Right lobe of liver (tissue), 6 donors: ENCODE data around the gene PKP4. TPM values are rescaled to one million over a fixed set of nuclear protein-coding genes. Genes with fewer than 3 reads are reported as not detected.

ENCODE experiments used
- ATAC-seq, 4 donors: fragments of 200-7000 bp; cut with Tn5 transposase; one replicate each; pipeline ENCODE4 v1.9.1; 2020; ENCODE audit warnings: mild to moderate bottlenecking in 4 of 4, moderate library complexity in 4 of 4
- DNase-seq, 3 donors: peaks; one replicate each; pipeline ENCODE4 v3.0.0-alpha.2; 2020
- H3K27ac ChIP-seq, 3 donors: fragments of 200-600 bp; one replicate each; pipeline ENCODE4 v1.8.0; 2022
- H3K27me3 ChIP-seq, 2 donors: fragments of 200-600 bp; one replicate each; pipeline ENCODE4 v1.8.0; 2022
- H3K36me3 ChIP-seq, 4 donors: fragments of 200-600 bp; sonication (generic) in 1 of 4; one replicate each; pipeline versions ENCODE4 v1.5.1 to v1.8.0; 2017 to 2022; ENCODE audit warnings: control low read depth in 1 of 4
- H3K4me1 ChIP-seq, 4 donors: fragments of 200-600 bp; sonication (generic) in 1 of 4; one replicate each; pipeline versions ENCODE4 v1.5.1 to v1.8.0; 2017 to 2022; ENCODE audit warnings: control low read depth in 1 of 4
- H3K4me3 ChIP-seq, 3 donors: fragments of 200-600 bp; one replicate each; pipeline ENCODE4 v1.8.0; 2022
- H3K9me3 ChIP-seq, 4 donors: fragments of 200-600 bp; sonication (generic) in 1 of 4; one replicate each; pipeline versions ENCODE4 v1.5.1 to v1.8.0; 2017 to 2022; ENCODE audit warnings: control low read depth in 1 of 4
- CTCF ChIP-seq, 4 donors: fragments of 200-600 bp in 3 of 4; fragments of 450-650 bp in 1 of 4; IDR thresholded peaks; one replicate each; pipeline versions ENCODE4 v1.5.1 to v1.8.0; 2016 to 2022; ENCODE audit warnings: antibody characterized with exemption in 4 of 4, mild to moderate bottlenecking in 2 of 4
- POLR2A ChIP-seq: fragments of 450-650 bp; IDR thresholded peaks from one replicate; pipeline ENCODE4 v1.6.1; 2017; ENCODE audit warnings: antibody characterized with exemption, mild to moderate bottlenecking
- WGBS: methylation state at CpG from one replicate; pipeline ENCODE4 v1.1.6; 2018; ENCODE audit warnings: low coverage, low lambda C conversion rate; ENCODE audit not compliant: insufficient coverage; ENCODE audit errors: missing lambda C conversion rate; 5-methylcytosine and 5-hydroxymethylcytosine counted together
- intact Hi-C, 2 donors: fragments of 100-400 bp; cut with DNase I; formaldehyde crosslinking; loops; one replicate each; pipeline versions ENCODE4 v1.11.2 to v1.14.1; 2022
- total RNA-seq, 6 experiments: library from RNA; depleted of rRNA in 2 of 6; stranded (reverse); fragments of >200 nt in 2 of 6; fragmentation: NEBNext Ultra II Directional in 3 of 6; extraction: Animal tissue kit (Norgen Biotek cat#: 25700) in 3 of 6; gene quantifications; one replicate each; pipeline versions ENCODE4 v1.1.0 to v1.2.4, GENCODE V29; 2016 to 2023
- donor health status: DM: no; HTN: yes; CAD: no.
- donor health status: DM: no; HTN: no; CAD: no.
- donor health status: DM: no; HTN: no; CAD: no.
- donor health status: DM: no; HTN: yes; CAD: no.
- donor health status: DM: no; HTN: yes; CAD: no.

PKP4 gene
- total RNA-seq, 6 experiments from 2014 or later, result 27.2 to 41.6 (median 33.2) TPM

DNA sequence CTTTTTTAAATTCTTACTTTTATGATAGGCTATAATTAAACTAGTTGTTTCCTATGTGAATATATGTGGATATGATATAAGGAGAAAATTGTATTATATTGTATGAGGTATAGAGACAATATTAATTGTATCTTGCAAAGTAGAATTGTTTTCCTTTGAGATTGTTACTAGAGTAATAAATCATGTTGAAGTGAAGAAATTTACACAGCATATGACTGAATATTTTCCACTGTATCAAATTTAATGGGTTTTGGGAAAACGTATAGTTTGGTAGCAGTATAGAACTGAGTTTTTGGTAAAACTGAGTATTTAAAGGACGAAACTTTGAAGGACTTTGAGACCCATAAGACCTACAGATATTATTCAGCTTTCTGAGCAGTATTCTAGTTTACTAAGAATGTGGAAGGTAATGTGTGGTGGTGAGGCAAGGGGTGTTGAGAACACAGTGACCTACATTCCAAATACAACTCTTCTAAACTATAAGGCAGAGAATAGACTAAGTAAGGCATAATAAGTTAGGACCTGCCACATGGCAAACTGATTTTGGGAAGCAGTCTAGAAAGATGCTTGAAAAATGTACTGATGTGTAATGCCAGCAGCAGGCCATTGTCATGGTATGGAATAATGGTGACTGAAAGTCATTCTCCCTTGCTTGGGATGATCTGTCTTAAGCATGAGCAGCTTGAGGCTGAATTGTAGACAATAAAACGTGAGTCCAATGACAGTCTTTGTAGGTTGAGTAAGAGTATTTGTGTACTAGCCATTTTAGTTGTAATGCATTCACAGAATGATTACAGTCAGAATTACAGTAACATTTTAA lies 29.6 kb downstream of the PKP4 start:
- ATAC-seq, result no peak
- 66% methylated on average over 3 of the region's 3 CpGs for WGBS
- TF ChIP-seq POLR2A, result no peak
- no peak for TF ChIP-seq CTCF (IDR thresholded peaks at IDR 0.05)

GRCh38 chr2:158486970-158487325 lies 30.2 kb downstream of the PKP4 start:
- DNase-seq (no peak), ATAC-seq (no peak)
- Histone ChIP-seq H3K27me3 (no peaks in the 10 kb centered on the region), H3K9me3 (no peaks in the 10 kb centered on the region), H3K4me3 (no peak overlapping the region), H3K27ac (no peak overlapping the region), H3K4me1 (peaks cover 0 to 8% (median 0%) of the 10 kb centered on the region in 4 donors), H3K36me3 (no peaks in the 10 kb centered on the region)
- intact Hi-C loops, result no loop called here
- WGBS, result 90% methylated on average over 5 of the region's 5 CpGs
- TF ChIP-seq POLR2A, result no peak
- TF ChIP-seq CTCF (IDR thresholded peaks at IDR 0.05), result no peak

More for the DNA sequence above, 29.6 kb downstream of the PKP4 start:
- no peak for DNase-seq
- Histone ChIP-seq H3K36me3 (no peaks in the 10 kb centered on the region), H3K4me3 (no peak overlapping the region), H3K27ac (no peak overlapping the region), H3K27me3 (no peaks in the 10 kb centered on the region), H3K4me1 (peaks cover 0 to 8% (median 0%) of the 10 kb centered on the region in 4 donors), H3K9me3 (no peaks in the 10 kb centered on the region)
- intact Hi-C loops, result no loop called here

DNA sequence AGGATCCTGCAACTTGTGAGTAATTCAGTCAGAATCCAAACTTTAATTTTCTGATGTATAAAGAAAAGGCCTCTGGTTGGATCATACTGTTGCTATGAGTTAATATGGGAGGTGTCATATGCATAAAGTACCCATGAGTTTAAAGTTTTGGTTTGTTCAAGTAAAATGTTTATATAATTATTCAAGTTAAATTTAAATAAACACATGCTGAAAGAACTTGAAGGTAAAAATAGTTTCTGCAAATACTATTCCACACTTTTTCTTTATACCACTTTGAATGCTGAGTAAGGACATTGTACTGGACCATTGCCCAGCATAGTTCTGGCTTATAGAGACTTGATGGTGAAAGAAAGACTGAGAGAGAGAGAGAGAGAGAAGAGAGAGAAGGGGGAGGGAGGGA lies 30.7 kb downstream of the PKP4 start:
- ATAC-seq, result peak; percentile 37 to 69 (median 46)
- H3K9me3 ChIP-seq, result no peaks in the 10 kb centered on the region
- H3K27me3 ChIP-seq, result no peaks in the 10 kb centered on the region
- H3K27ac ChIP-seq, result no peak overlapping the region
- H3K4me1 ChIP-seq, result peaks cover 0 to 8% (median 0%) of the 10 kb centered on the region in 4 donors
- H3K36me3 ChIP-seq, result no peaks in the 10 kb centered on the region
- H3K4me3 ChIP-seq, result no peak overlapping the region
- no peak for DNase-seq
- no peak for TF ChIP-seq POLR2A
- TF ChIP-seq CTCF (IDR thresholded peaks at IDR 0.05), result no peak
- intact Hi-C loops, result no loop called here

- no peaks in the 10 kb centered on the region for H3K27me3 ChIP-seq
- ATAC-seq, result no peak
- intact Hi-C loops, result no loop called here
- TF ChIP-seq CTCF (IDR thresholded peaks at IDR 0.05) (no peak), POLR2A (no peak)
- WGBS, result 84% methylated on average over 2 of the region's 2 CpGs
- H3K9me3 ChIP-seq, result no peaks in the 10 kb centered on the region
- H3K4me1 ChIP-seq, result peaks cover 0 to 8% (median 0%) of the 10 kb centered on the region in 4 donors
- H3K27ac ChIP-seq, result no peak overlapping the region
- no peak overlapping the region for H3K4me3 ChIP-seq
- no peak for DNase-seq
- no peaks in the 10 kb centered on the region for H3K36me3 ChIP-seq
These were observed 31.9 kb downstream of the PKP4 start for GRCh38 chr2:158488442-158489216.
